Endothelial cell of umbilical vein (primary cell): ENCODE results near the gene IGFBP6. TPM values are rescaled to one million over a fixed set of nuclear protein-coding genes. Genes with fewer than 3 reads are reported as not detected.

Experiments used
- BruUV-seq: library from RNA; stranded (reverse); fragments of 400-500 nt; replicated peaks from 2 replicates; lab custom pipeline; 2021; lab: Mats Ljungman, UMichigan
- CTCF ChIA-PET: fragments of 300-600, 350-600 bp; sonication (Branson Sonifier 250); formaldehyde crosslinking; loops from one replicate; lab custom pipeline; 2021; ENCODE audit warnings: antibody characterized with exemption, inconsistent platforms; lab: Charles Lee
- POLR2A ChIA-PET: fragments of 300-600, 350-600 bp; sonication (Branson Sonifier 250); formaldehyde crosslinking; loops from one replicate; lab custom pipeline; 2021; ENCODE audit warnings: antibody characterized with exemption, inconsistent platforms; lab: Charles Lee
- DNase-seq: peaks from one replicate; pipeline ENCODE4 v3.0.0-alpha.2; 2011; ENCODE audit warnings: low read depth, low spot score
- FAIRE-seq: peaks from 2 replicates; lab custom pipeline; 2011; peaks lifted over from hg19 to GRCh38; lab: Jason Lieb, UNC
- H2AFZ ChIP-seq: 2 replicates; pipeline ENCODE4 v1.6.0; 2012; ENCODE audit warnings: low read depth, low read length, control low read depth, inconsistent platforms
- H3K27ac ChIP-seq: 2 replicates; pipeline ENCODE4 v1.5.1; 2011; ENCODE audit warnings: low read depth, mild to moderate bottlenecking, control low read depth, low read length, moderate library complexity; ENCODE audit not compliant: insufficient read depth
- H3K27me3 ChIP-seq, 2 experiments: 2 replicates each; pipeline versions ENCODE4 v1.6.0 to v1.6.1; 2011; ENCODE audit warnings: low read length in 2 of 2, mixed read lengths in 1 of 2; ENCODE audit not compliant: control insufficient read depth in 2 of 2, insufficient read depth in 2 of 2
- H3K36me3 ChIP-seq, 2 experiments: 2 replicates in 1 of 2; 3 replicates in 1 of 2; pipeline ENCODE4 v1.5.1; 2011; ENCODE audit warnings: low read length in 2 of 2, mild to moderate bottlenecking in 1 of 2, moderate library complexity in 1 of 2; ENCODE audit not compliant: control insufficient read depth in 2 of 2, insufficient read depth in 2 of 2; ENCODE audit errors: extremely low read depth in 1 of 2
- H3K4me1 ChIP-seq: 3 replicates; pipeline ENCODE4 v1.5.1; 2011; ENCODE audit warnings: mild to moderate bottlenecking, low read length; ENCODE audit not compliant: control insufficient read depth, insufficient read depth; ENCODE audit errors: extremely low read depth
- H3K4me2 ChIP-seq: 2 replicates; pipeline ENCODE4 v1.6.1; 2011; ENCODE audit warnings: low read length, control low read depth, mixed read lengths; ENCODE audit not compliant: insufficient read depth
- H3K4me3 ChIP-seq, 3 experiments: fragments of 200-600 bp in 1 of 3; sonication (generic), shearing (Covaris generic) in 1 of 3; replicated peaks in 1 of 3; 2 replicates each; pipeline ENCODE4 v1.5.1; 2011 to 2016; ENCODE audit warnings: control low read depth in 3 of 3, low read length in 3 of 3, mild to moderate bottlenecking in 2 of 3, inconsistent platforms in 1 of 3, low read depth in 1 of 3, moderate library complexity in 1 of 3; ENCODE audit not compliant: insufficient read depth in 1 of 3
- H3K79me2 ChIP-seq: 2 replicates; pipeline ENCODE4 v1.6.0; 2012; ENCODE audit warnings: low read length, inconsistent platforms; ENCODE audit not compliant: control insufficient read depth, insufficient read depth
- H3K9ac ChIP-seq: replicated peaks from 2 replicates; pipeline ENCODE3; 2011; ENCODE audit warnings: low read length, control low read depth; ENCODE audit not compliant: insufficient read depth; ENCODE audit errors: extremely low read depth
- H3K9me1 ChIP-seq: replicated peaks from 3 replicates; pipeline ENCODE4 v1.6.0; 2011; ENCODE audit warnings: mild to moderate bottlenecking, low read length; ENCODE audit not compliant: control insufficient read depth, insufficient read depth; ENCODE audit errors: extremely low read depth
- H3K9me3 ChIP-seq: replicated peaks from 2 replicates; pipeline ENCODE4 v1.5.1; 2012; ENCODE audit warnings: low read length, inconsistent platforms; ENCODE audit not compliant: control insufficient read depth, insufficient read depth
- H4K20me1 ChIP-seq: replicated peaks from 2 replicates; pipeline ENCODE3; 2011; ENCODE audit warnings: mild to moderate bottlenecking, low read length; ENCODE audit not compliant: control insufficient read depth, insufficient read depth; ENCODE audit errors: extremely low read depth
- CTCF ChIP-seq, 2 donors: IDR thresholded peaks; 1 replicate in 1 of 2; 2 replicates in 1 of 2; pipeline ENCODE4 v1.5.1; 2011; ENCODE audit warnings: low read length in 2 of 2, mild to moderate bottlenecking in 2 of 2, moderate library complexity in 2 of 2, control low read depth in 1 of 2, inconsistent platforms in 1 of 2, low read depth in 1 of 2; ENCODE audit not compliant: insufficient read depth in 1 of 2; ENCODE audit errors: extremely low read depth in 1 of 2
- GATA2 ChIP-seq: IDR thresholded peaks from 2 replicates; pipeline ENCODE4 v1.7.0; 2011; ENCODE audit warnings: low read depth, mild to moderate bottlenecking, moderate library complexity, mixed read lengths, low read length; ENCODE audit not compliant: insufficient read length, insufficient read depth
- dilution Hi-C: fragments of 300-500 bp; cut with MboI; formaldehyde crosslinking; loops from one replicate; pipeline ENCODE4 v1.15.0; 2019; ENCODE audit warnings: low sequenced_read_pairs; ENCODE audit not compliant: extremely low pct_ligation_motif_present
- intact Hi-C: fragments of 100-400 bp; cut with micrococcal nuclease; formaldehyde crosslinking; loops from one replicate; pipeline ENCODE4 v1.10.0; 2022
- polyA plus RNA-seq, 4 experiments: library from polyadenylated mRNA; depleted of rRNA in 3 of 4; stranded (reverse) in 3 of 4; unstranded in 1 of 4; fragments of >200 nt; gene quantifications; 2 replicates each; pipeline versions ENCODE4 v1.2.1 to v1.2.3, GENCODE V29; 2011 to 2012; ENCODE audit warnings: missing spikeins in 1 of 4
- total RNA-seq: library from RNA; stranded (reverse); gene quantifications from 2 replicates; pipeline ENCODE4 v1.2.3, GENCODE V29; 2021
- TF ChIP-seq, protein P1 (sequence below): IDR thresholded peaks from 2 replicates; pipeline ENCODE4 v1.6.1; 2011; ENCODE audit not compliant: insufficient read depth, insufficient read length

IGFBP6 gene
- total and polyA plus RNA-seq, 2 donors (not counting 3 experiments of a cell fraction or from before 2014, with no cell fraction given): 14.1 to 18.2 TPM

DNA sequence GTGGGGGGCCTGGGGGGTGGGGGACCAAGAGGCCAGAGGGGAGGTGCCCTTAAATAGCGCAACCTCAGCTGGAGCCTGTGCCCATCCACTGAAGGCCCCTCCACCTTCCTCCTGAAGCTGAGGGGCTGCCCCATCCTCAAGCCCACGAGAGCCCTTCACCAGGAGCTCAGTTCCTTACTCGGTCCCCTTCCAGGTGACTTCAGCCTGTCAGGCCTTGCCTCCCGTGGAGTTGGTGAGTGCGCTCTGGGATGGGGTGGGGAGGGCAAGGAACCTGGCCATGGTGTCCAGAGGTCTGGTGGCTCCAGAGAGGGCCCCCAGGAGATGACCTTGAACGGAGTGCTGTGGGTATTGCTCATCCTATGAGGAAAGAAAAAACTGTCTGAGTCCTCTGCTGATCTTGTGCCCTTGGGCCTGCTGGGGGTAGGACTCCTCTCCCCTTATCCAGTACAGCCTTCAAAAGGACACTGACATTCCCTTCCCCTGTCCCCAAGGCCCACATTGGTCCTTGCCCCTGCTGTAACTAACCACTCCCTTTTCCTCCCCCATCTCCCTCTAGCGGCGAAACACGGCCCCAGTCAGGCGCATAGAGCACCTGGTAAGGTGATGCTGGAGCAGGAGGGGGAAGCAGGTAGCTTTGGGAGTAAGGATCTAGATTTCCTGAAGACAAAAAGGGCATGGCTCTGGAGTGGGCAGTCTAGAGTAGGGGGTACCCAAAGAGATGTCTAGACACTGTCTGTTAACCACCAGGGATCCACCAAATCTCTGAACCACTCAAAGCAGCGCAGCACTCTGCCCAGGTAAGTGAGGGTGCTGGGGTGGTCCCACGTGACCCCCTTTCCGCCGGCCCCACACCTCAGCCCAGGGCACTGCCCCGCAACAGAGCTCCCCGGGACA lies 44.0 kb upstream of the IGFBP6 start:
- Histone ChIP-seq H3K27ac (no peak overlapping the region), H4K20me1 (no peaks in the 10 kb centered on the region), H3K4me1 (peaks cover 50% of the 10 kb centered on the region), H3K4me3 (peak overlapping the region in 1 of 3 experiments; percentile 37), H3K9me3 (no peaks in the 10 kb centered on the region), H3K4me2 (peak overlapping the region; percentile 11), H3K79me2 (peaks cover 15% of the 10 kb centered on the region), H2AFZ (no peak overlapping the region), H3K27me3 (no peaks in the 10 kb centered on the region), H3K9ac (no peak overlapping the region), H3K9me1 (no peaks in the 10 kb centered on the region), H3K36me3 (peaks cover 0 to 25% of the 10 kb centered on the region in 2 experiments)
- DNase-seq: peak; percentile 34
- CTCF ChIA-PET: interaction anchor here (0.7 to 5.2 kb wide), 15 partner anchors 8 to 566 kb away, joined by 3 to 79 read pairs (median 4); partner anchors contain the start of genes AAAS and EIF4B
- FAIRE-seq: peak; percentile 43
- dilution Hi-C loops (no loop called here), intact Hi-C loops (loop anchor here (1.0 to 5.0 kb wide), 2 partner anchors 26 to 44 kb away; partner anchors contain the start of genes IGFBP6 and SPRYD3)
- TF ChIP-seq GATA2 (no peak), CTCF (IDR thresholded peaks at IDR 0.05; ENCODE audit: extremely low read depth in 1 of 2, insufficient read depth in 1 of 2, low read depth in 1 of 2, low read length in 2 of 2) (peak; percentile 73 to 76)
- TF ChIP-seq, protein P1, sequence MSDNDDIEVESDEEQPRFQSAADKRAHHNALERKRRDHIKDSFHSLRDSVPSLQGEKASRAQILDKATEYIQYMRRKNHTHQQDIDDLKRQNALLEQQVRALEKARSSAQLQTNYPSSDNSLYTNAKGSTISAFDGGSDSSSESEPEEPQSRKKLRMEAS: no peak
- POLR2A ChIA-PET: no interaction called here
- BruUV-seq: no TSS peak
